Astrocyte of the spinal cord (primary cell): ENCODE data around the gene FAM240A.
A peak's percentile ranks its signal among the peaks of the same experiment; 100 is the strongest.

Experiments used
- DNase-seq: peaks from one replicate; pipeline ENCODE4 v3.0.0; 2011; ENCODE audit warnings: low read depth, low spot score
- H3K4me3 ChIP-seq: 2 replicates; pipeline ENCODE4 v1.5.1; 2011; ENCODE audit warnings: low read depth, mild to moderate bottlenecking, low read length, moderate library complexity
- CTCF ChIP-seq: IDR thresholded peaks from 2 replicates; pipeline ENCODE4 v1.5.1; 2012; ENCODE audit warnings: low read depth, mild to moderate bottlenecking, low read length, inconsistent platforms
- in situ Hi-C: cut with HindIII; loops from 2 replicates; pipeline ENCODE4 v1.10.0; 2017; ENCODE audit warnings: low sequenced_read_pairs

FAM240A gene

GRCh38 chr3:46673151-46674030, 61.1 kb downstream of the FAM240A start:
- DNase-seq = no peak
- no peak for TF ChIP-seq CTCF
- no peak overlapping the region for H3K4me3 ChIP-seq
- in situ Hi-C loops = no loop called here

GRCh38 chr3:46674031-46674845, 61.9 kb downstream of the FAM240A start:
- peak; percentile 34 for TF ChIP-seq CTCF

GRCh38 chr3:46675426-46675825, 63.1 kb downstream of the FAM240A start:
- DNase-seq = no peak
- no peak overlapping the region for H3K4me3 ChIP-seq
- no peak for TF ChIP-seq CTCF
- in situ Hi-C loops = no loop called here

More at GRCh38 chr3:46674031-46674845, 61.9 kb downstream of the FAM240A start:
- in situ Hi-C loops = no loop called here
- no peak for DNase-seq
- H3K4me3 ChIP-seq = no peak overlapping the region
